HG02763 (cell line): ENCODE measurements around the gene LUZP1.

ENCODE experiments used
- ATAC-seq: cut with Tn5 transposase; IDR thresholded peaks from one replicate; pipeline ENCODE4 v1.9.1; 2021; ENCODE audit warnings: mild to moderate bottlenecking, moderate library complexity; ENCODE audit not compliant: unreplicated experiment

LUZP1 gene

GRCh38 chr1:23156940-23157339 is 11.7 kb downstream of the LUZP1 start:
- ATAC-seq: no peak

DNA sequence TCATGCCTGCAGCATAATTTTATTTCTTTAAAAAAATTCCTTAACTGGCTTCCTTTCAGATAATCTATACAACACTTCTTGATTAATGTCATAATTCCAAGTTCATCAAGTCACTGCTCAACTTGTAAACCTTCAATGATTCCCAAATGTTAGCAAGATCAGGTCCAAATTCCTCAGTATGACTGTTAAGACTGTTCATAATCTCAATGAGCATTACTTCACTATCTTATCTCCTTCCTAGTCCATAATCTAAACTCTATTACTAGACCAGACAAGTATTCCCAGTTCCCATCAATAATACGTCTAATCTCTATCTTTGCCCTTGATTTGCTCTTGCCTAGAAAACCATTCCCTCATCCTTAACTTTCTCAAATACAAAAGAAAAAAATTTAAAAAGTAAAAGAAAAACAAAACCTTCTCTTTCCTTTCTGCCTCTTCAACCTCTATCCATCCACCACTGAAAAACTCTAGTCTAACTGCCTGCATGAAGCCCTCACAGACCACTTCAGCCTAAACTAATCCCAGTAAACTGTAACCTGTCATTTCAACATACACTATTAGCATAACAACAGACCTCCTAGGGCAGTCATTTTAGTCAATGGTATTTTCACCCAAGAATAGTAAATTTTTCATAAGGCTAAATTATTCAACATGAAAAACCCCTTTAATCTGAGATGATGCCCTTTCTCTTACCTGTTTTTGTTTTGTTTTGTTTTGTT is 15.5 kb downstream of the LUZP1 start:
- no peak for ATAC-seq

- no peak for ATAC-seq
Observed at GRCh38 chr1:23150742-23151141, 17.9 kb downstream of the LUZP1 start.

DNA sequence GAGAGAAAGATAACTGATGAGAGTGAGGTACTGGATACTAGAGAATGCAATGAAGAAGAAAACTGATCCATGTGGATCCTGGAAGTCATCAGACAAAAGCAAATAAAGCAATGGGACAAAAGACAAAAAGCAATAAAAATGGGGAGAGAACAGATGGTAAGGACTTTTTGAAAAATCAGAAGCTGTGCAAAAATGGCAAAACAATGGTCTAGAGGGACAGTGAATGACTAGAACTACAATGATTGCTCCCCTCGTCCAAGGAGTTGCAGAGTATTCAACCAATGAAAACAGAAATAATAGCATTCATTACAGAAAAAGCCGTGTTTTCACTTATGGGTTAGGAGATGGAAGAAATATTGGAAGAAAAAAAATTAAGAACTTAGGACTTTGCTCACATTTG is 18.5 kb downstream of the LUZP1 start:
- ATAC-seq: no peak

- no peak for ATAC-seq
Observed at GRCh38 chr1:23149114-23149513, 19.5 kb downstream of the LUZP1 start.

DNA sequence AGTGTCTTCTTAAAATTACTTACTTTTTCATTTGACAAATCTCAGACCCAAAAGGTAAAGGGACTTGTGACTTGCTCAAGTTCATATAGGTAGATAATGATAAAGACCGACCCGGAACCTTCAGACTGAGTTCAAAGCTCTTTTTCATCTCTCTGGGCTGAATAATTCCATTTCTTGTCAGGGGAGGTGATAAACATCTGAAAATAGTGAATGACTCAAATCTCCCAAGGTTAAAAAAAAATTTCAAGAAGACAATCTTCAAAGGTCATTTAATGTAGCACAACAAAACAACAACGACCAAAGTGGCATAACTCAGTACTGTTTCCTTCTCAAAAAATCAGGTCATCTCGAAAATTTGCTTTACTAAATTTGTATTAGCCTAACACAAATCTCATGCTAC is 20.6 kb downstream of the LUZP1 start:
- ATAC-seq: no peak

- ATAC-seq: no peak
Observed at GRCh38 chr1:23140940-23141596, 27.6 kb downstream of the LUZP1 start.

DNA sequence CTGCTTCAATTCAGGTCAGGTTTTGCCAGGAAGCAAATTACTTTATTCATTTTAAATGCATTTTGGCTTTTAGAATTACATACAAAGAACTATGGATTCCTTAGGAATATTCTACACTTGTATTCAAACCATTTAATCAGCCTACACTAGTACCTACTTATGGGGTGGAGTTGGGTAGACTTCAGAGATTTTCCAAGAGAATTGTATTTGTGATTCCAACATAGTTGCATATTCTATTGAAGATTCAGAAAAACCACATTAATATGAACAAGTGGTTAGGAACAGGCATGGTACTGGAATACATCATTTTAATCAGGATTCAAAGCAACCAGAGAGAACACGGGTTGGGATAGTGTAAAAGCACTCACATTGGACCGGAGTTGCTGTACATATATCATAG is 33.4 kb downstream of the LUZP1 start:
- ATAC-seq: no peak

- ATAC-seq: no peak
Observed at GRCh38 chr1:23134055-23134454, 34.6 kb downstream of the LUZP1 start.

GRCh38 chr1:23133587-23133986 is 35.1 kb downstream of the LUZP1 start:
- no peak for ATAC-seq

- no peak for ATAC-seq
Observed at GRCh38 chr1:23132033-23132432, 36.6 kb downstream of the LUZP1 start.

GRCh38 chr1:23129846-23130245 is 38.8 kb downstream of the LUZP1 start:
- no peak for ATAC-seq

DNA sequence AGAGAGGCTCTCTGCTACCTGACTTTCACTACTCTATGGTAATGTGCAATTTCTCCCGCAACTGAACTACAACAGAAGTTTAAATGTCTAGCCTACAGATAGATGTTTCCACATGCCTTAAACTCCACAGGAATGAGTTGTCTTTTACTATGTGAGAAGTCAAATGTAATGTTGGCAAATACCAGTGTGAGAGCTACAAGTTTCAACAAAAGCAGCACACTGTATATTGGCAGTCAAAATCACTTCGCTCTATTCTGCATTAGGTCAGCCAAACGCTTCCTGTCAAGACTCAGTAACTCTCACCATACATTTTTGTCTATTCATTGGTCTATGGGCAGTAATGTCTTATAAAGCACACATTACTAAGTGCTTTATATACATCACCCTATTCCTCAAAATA is 41.9 kb downstream of the LUZP1 start:
- ATAC-seq: no peak

- no peak for ATAC-seq
Observed at GRCh38 chr1:23126200-23126599, 42.5 kb downstream of the LUZP1 start.

DNA sequence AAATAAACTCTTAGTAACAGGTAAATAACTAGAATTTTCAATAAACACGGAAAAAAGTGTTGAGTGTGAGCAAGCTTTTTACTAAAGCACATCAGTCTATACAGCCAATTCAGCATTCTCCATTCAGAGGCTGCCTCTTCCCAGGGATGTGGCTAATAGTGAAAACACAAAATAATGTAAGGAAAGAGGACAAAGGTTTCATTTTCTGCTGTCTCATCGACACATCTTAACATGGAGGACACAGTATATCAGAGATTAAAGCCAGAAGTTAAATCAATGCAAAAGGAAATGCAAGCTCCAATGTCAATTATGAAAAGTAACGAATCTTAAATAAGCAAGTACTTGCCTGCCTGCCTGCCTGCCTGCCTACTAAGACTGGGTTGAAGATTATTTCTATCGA is 43.2 kb downstream of the LUZP1 start:
- ATAC-seq: no peak

DNA sequence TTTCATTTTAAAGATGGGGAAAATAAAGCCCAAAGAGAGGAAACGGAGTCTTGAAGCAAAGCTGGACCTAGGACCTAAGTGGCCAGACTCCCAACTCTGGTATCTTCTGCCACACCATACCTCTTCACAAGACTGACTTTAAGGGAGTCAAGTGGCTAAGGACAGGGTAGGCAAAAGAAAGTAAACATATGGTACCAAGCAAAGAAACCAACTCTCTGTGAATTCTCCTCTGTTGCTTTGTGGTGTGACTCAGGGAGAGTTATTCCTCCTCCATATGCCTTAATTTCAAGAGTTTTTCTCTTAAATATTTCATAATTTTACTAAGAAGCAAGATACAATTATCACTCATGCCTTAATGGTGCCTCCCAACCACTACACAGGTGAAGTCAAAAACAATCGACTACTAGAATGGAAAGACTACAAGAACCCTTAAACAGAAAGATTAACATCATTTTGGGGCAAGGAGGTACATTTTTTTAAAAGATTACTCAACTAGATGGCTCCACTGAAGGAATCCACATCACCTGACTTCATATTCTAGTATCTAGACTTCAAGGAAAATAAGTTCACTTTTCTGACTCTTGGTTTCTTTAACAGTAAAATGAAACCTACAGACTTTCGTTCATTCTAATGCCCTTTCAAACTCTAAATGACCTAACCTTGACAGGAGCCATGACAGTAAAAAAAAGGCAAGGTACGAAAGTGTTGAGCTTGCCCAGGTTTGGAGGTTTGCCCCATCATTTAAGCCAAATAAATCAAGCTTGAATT is 44.2 kb downstream of the LUZP1 start:
- no peak for ATAC-seq

- no peak for ATAC-seq
Observed at GRCh38 chr1:23123528-23123927, 45.1 kb downstream of the LUZP1 start.

DNA sequence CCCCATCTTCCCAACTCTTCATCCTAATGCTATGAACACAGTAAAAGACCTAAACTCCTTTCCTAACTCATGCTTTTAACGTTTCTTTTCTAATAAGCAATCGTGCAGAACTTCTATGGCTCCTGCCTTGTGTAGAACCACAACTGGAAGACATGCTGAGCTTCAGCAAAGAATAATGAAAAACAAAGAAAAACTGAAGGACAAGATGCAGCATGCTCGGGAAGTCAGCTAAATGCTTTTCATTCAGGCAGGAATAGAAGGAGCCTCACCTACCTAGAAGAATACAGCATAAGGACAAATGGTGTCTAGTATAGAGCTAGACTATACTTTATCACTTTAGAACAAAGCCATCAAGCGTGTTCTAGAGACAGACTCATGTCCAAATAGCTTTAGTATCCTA is 45.9 kb downstream of the LUZP1 start:
- ATAC-seq: no peak

- no peak for ATAC-seq
Observed at GRCh38 chr1:23122023-23122748, 46.5 kb downstream of the LUZP1 start.

DNA sequence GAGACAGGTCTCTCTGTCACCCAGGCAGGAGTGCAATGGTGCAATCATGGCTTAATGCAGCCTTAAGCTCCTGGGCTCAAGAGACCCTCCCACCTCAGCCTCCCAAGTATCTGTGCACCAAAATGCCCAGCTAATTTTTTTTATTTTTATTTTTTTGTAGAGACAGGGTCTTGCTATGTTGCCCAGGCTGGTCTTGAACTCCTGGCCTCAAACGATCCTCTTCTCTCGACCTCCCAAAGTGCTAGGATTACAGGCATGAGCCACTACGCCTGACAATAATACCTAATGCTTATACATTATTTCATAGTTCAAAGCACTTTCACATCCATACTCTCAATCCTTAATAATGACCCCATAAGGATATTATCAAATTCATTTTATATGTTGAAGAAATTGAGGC is 48.3 kb downstream of the LUZP1 start:
- ATAC-seq: no peak
